ENCODE data around the gene MCL1.

- no peak for TF ChIP-seq CTCF (IDR thresholded peaks at IDR 0.05)
- no peak for TF ChIP-seq POLR2AphosphoS5 (IDR thresholded peaks at IDR 0.05; ENCODE audit: low read depth, low read length)
These were observed 36.2 kb upstream of the MCL1 start for GRCh38 chr1:150615346-150616201.
